HUES64 (cell line): ENCODE measurements around the gene NEUROD2.
A peak's percentile ranks its signal among the peaks of the same experiment; 100 is the strongest.

ENCODE experiments used
- H3K27ac ChIP-seq: 2 replicates; pipeline ENCODE4 v1.7.0; 2013; ENCODE audit warnings: low read depth, low read length, inconsistent platforms
- H3K27me3 ChIP-seq: 2 replicates; pipeline ENCODE4 v1.6.1; 2013; ENCODE audit warnings: mild to moderate bottlenecking, low read length; ENCODE audit not compliant: insufficient read depth
- H3K36me3 ChIP-seq: 2 replicates; pipeline ENCODE4 v1.6.1; 2013; ENCODE audit warnings: mild to moderate bottlenecking, low read length; ENCODE audit not compliant: insufficient read depth
- H3K4me1 ChIP-seq: 2 replicates; pipeline ENCODE4 v1.6.1; 2013; ENCODE audit warnings: mild to moderate bottlenecking, low read length, moderate library complexity; ENCODE audit not compliant: insufficient read depth
- H3K4me3 ChIP-seq: 2 replicates; pipeline ENCODE4 v1.5.1; 2013; ENCODE audit warnings: mild to moderate bottlenecking, low read length, moderate library complexity
- H3K9ac ChIP-seq: 2 replicates; pipeline ENCODE4 v1.6.1; 2013; ENCODE audit warnings: mild to moderate bottlenecking, low read depth, low read length
- H3K9me3 ChIP-seq: 2 replicates; pipeline ENCODE4 v1.6.1; 2013; ENCODE audit warnings: low read depth, low read length; ENCODE audit not compliant: insufficient read depth
- WGBS: fragments of 150-250, 120-280 bp; methylation state at CpG from one replicate; pipeline ENCODE4 v1.1.7; 2013; ENCODE audit warnings: missing lambda C conversion rate; 5-methylcytosine and 5-hydroxymethylcytosine counted together

The NEUROD2 gene

DNA sequence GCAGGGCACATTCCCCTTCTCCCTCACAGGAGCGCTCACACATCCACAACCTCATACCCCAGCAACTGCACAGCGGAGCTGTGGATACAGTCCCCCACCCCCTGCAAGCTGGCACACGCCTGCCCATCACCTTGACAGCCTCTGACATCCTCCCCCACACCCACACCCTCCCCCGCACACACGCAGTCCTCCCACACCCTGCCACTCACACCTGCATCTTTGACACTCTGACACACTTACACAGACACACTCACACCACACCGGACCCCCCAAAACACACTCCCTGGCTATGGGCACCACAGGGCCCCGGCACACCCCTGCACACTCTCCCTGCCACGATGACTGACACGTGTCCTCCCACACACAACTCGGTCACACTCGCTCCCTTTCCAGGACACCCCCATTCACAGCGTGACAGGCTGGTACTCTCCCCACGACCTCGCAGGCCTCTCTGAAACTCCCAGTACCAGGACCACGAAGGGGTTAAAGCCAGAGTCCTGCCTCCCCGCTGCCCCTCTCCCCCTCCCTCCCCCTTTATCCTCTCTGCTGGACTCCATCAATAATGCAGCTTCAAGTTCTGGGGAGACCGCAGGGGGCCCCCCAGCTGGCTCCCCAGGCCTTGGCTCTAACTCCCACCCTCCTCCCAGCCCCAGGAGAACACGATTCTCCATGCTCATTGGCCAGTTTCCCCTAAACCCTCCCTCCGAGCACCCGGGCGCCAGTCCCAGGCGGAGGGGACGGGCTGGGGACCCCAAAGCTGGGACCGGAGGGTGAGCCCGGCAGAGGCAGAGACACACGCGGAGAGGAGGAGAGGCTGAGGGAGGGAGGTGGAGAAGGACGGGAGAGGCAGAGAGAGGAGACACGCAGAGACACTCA is 18.7 kb upstream of the NEUROD2 start, which contains the start of gene PPP1R1B:
PPP1R1B (plus strand) TSS at position 782 of the 876 bp plus-strand sequence. CDS start 441 bp downstream, outside the sequence.
- Histone ChIP-seq H3K27ac (no peak within 1 kb of the TSS), H3K4me1 (peaks cover 22% of the 10 kb centered on the region), H3K9ac (no peak within 1 kb of the TSS), H3K27me3 (peaks cover 70% of the 10 kb centered on the region), H3K36me3 (no peaks in the 10 kb centered on the region), H3K4me3 (peak within 1 kb of the TSS; percentile 57), H3K9me3 (no peaks in the 10 kb centered on the region)
- 17% methylated on average over 29 of the region's 29 CpGs for WGBS

DNA sequence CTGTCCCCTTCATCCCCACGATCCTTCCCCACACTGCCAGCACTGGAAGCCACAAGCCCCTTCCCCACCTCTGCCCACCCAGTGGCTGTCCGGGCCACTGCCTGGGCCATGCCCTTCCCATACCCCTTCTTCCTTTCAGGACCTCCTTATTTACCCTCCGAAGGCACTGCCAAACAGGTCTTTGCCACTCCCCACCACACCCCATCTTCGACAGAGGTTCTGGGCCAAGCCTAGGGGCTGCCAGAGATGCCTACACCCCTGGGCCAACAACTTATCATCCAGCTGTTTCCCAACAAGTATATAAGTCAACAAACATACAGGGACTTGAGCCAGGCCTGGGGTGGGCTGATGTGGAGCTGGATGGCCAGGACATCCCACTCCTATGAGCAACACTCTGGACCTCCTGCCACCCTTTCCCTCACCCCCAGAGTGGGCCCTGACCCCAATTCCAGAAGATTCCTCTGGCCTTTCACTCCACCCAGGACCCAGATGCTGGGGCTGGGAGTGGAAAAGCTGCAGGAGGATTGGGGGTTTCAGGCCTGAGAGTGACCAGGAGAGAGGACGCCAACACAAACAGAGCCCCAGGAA is 17.6 kb upstream of the NEUROD2 start:
- Histone ChIP-seq H3K9ac (no peak overlapping the region), H3K9me3 (no peaks in the 10 kb centered on the region), H3K27me3 (peaks cover 77% of the 10 kb centered on the region), H3K4me1 (peaks cover 16% of the 10 kb centered on the region), H3K36me3 (no peaks in the 10 kb centered on the region), H3K27ac (no peak overlapping the region), H3K4me3 (no peak overlapping the region)
- WGBS, result 79% methylated on average over 4 of the region's 5 CpGs

DNA sequence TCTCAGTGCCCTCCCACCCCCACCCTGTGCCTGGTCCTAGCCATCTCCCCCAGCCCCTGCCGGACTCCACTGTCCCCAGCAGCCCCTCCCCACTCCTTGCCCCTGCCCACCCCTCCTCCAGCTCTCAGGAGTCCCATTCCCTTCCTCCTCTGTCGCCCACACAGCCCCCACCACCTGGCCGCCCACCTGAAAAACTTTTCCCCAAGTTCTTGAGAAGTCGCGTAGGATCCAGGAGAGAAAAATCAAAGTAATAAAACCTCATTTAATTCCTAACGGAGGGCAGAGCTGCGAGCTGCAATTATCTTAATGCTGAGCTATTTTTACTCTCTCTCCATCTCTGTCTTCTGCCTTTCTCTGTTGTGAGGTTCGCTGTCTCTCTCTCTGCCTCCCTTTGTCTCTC is 16.6 kb upstream of the NEUROD2 start:
- H3K27ac ChIP-seq, result no peak overlapping the region
- H3K4me3 ChIP-seq, result no peak overlapping the region
- no peaks in the 10 kb centered on the region for H3K36me3 ChIP-seq
- WGBS, result 66% methylated on average over 8 of the region's 8 CpGs
- H3K4me1 ChIP-seq, result peaks cover 16% of the 10 kb centered on the region
- peaks cover 81% of the 10 kb centered on the region for H3K27me3 ChIP-seq
- H3K9ac ChIP-seq, result no peak overlapping the region
- no peaks in the 10 kb centered on the region for H3K9me3 ChIP-seq

DNA sequence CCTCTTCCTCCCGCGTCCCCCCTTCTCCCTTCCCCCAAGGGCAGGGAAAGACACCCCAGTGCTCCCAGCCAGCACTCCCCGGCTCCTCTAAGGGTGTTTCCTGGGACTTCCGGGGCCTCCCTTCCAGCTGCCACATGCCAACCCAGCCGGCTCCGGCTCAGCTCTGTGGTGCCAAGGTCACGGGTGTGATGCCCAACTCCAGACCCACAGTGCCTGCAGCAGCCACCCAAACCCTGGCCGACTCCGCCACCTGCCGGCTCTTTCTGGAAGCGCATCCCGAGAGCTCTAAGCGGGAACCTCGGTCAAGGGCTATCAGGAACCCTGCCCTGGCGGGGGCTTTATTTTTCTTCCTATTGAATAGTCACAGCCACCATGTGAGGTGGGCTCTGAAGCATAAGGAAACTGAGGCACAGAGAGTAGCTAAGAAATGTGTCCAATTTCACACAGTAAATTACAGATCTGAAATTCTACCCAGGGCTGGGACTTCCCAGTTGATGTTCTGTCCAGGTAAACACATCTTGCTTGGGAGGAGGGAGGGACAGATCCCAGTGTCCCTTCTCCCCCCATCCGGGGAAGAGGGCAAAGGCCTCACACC is 15.7 kb upstream of the NEUROD2 start:
- peaks cover 7% of the 10 kb centered on the region for H3K4me1 ChIP-seq
- H3K27me3 ChIP-seq, result peaks cover 84% of the 10 kb centered on the region
- WGBS, result 10% methylated on average over 16 of the region's 16 CpGs
- H3K36me3 ChIP-seq, result no peaks in the 10 kb centered on the region
- H3K27ac ChIP-seq, result no peak overlapping the region
- no peak overlapping the region for H3K4me3 ChIP-seq
- no peak overlapping the region for H3K9ac ChIP-seq
- H3K9me3 ChIP-seq, result no peaks in the 10 kb centered on the region

DNA sequence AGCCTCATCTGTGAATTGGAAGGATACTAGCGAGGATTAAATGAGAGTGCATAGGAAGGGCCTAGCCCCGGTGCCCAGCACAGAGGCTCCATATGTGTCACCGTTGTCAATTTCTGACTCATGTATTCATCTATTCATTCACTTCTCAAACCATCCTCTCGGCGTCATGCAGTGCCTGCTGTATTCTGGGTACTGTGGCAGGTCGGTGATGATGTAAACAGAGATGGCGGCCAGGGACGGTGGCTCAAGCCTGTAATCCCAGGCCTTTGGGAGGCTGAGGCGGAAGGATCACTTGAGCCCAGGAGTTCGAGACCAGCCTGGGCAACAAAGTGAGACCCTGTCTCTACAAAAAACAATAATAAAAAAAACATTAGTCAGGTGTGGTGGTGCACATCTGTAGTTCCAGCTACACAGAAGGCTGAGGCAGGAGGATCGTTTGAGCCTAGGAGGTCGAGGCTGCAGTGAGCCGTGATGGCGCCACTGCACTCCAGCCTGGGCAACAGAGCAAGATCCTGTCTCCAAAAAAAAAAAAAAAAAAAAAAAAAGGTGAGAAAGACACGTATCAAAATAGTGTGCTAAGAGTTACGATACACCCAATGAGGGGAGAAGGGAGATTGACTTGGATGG is 14.8 kb upstream of the NEUROD2 start:
- Histone ChIP-seq H3K4me1 (no peaks in the 10 kb centered on the region; the same call in 1 of the 2 replicates), H3K27me3 (peaks cover 82% of the 10 kb centered on the region), H3K9ac (no peak overlapping the region), H3K9me3 (no peaks in the 10 kb centered on the region), H3K4me3 (no peak overlapping the region), H3K36me3 (no peaks in the 10 kb centered on the region), H3K27ac (no peak overlapping the region)
- WGBS, result 71% methylated on average over 16 of the region's 16 CpGs

- 15% methylated on average over 25 of the region's 26 CpGs for WGBS
- Histone ChIP-seq H3K36me3 (no peaks in the 10 kb centered on the region), H3K27me3 (peaks cover 82% of the 10 kb centered on the region), H3K4me3 (no peak overlapping the region), H3K9me3 (no peaks in the 10 kb centered on the region), H3K27ac (no peak overlapping the region), H3K9ac (no peak overlapping the region), H3K4me1 (no peaks in the 10 kb centered on the region; the same call in 1 of the 2 replicates)
These were observed 14.0 kb upstream of the NEUROD2 start for GRCh38 chr17:39621523-39622379.

DNA sequence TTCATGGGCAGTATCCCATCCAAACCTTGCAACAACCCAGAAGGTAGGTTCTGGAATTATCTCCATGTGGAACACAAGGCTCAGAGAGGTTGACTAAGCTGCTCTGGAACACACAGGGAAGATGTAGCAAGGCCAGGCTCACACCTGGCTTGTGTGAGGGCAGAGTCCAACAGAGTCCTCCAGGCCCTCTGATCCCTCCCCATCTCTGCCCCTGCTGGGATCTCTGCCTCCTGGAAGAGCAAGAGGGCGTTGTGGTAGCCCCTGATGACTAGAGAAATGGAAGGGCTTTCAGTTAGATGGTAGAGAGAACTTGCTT is 12.0 kb upstream of the NEUROD2 start:
- no peaks in the 10 kb centered on the region for H3K9me3 ChIP-seq
- H3K9ac ChIP-seq, result no peak overlapping the region
- no peak overlapping the region for H3K4me3 ChIP-seq
- no peaks in the 10 kb centered on the region; the same call in 1 of the 2 replicates for H3K4me1 ChIP-seq
- no peak overlapping the region for H3K27ac ChIP-seq
- no peaks in the 10 kb centered on the region for H3K36me3 ChIP-seq
- 29% methylated on average over 1 of the region's 1 CpG for WGBS
- H3K27me3 ChIP-seq, result peaks cover 82% of the 10 kb centered on the region

DNA sequence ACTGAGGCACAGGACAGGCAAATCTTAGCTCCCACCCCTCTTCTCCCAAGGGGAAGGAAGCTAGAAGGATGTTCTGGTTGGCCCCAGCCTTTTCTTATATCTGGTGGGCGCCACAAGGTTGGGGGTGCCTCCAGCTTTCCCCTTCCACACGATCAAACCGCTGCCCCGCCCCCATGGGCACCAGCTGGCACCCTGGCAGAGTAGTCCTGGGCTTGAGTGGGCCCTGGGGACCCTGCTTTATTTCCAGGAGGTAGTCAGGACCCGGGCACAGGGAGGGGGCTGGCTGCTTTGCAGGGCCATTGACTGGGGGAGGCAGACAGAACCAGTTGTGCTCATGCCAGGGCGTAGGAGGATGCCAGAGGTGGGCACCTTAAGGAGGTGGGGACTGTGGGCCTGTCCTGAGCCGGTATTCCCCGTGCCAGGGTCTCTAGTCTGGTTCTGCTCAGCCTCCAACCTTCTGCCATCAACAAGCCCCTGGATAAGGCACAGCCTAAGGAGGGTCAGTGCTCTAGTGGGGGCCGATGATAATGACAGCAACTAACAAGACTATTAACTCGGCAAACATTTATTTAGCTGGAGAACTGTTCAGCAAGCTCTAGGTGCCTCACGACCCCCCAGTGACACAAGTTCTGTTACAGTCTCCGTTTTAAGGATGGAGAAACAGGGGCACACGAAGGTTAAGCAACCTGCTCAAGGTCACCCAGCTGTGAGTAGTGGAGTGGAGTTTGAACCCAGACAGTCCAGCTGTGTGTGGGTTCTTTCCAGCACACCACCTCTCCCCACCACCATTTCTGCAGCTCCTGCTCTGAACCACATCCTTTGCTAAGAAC is 11.5 kb upstream of the NEUROD2 start:
- no peaks in the 10 kb centered on the region for H3K36me3 ChIP-seq
- 63% methylated on average over 13 of the region's 13 CpGs for WGBS
- peak overlapping the region; percentile 66; the same call in 1 of the 2 replicates for H3K4me3 ChIP-seq
- H3K4me1 ChIP-seq, result no peaks in the 10 kb centered on the region; the same call in 1 of the 2 replicates
- H3K9me3 ChIP-seq, result no peaks in the 10 kb centered on the region
- H3K27ac ChIP-seq, result no peak overlapping the region
- peaks cover 83% of the 10 kb centered on the region for H3K27me3 ChIP-seq
- no peak overlapping the region for H3K9ac ChIP-seq

DNA sequence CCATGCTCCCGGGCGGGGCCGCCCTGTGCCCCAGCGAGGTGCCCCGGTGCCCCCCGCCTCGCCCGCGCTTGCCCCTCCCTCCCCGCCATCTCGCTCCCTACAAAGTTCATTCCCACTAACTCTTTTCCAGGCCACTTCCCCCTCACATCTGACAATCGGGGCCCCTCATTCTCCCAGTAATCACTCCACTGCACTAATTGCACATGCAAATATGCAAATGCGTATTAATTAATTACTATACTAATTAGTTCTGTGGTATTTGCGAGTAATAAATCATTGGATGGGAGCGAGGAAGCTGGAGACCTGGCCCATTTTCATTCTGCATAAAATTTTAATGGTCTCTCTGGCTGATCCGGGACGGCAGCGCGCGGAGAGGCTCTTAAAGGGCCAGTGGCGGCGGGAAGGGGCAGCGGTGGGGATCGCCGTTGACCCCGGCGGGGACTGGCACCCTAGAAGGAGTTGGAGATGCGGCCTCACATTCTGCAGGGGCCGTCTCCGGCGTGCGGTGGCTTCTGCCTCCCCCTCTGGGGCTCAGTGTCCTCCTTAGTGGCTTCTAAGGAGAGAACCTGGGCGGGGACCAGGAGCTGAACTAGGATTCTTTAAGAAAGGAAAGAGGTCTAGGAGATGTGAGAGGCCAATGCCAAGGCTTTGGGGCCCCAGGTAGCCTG is 10.7 kb upstream of the NEUROD2 start:
- no peak overlapping the region for H3K27ac ChIP-seq
- H3K27me3 ChIP-seq, result peaks cover 82% of the 10 kb centered on the region
- no peak overlapping the region for H3K9ac ChIP-seq
- H3K4me1 ChIP-seq, result no peaks in the 10 kb centered on the region
- H3K9me3 ChIP-seq, result no peaks in the 10 kb centered on the region
- peak overlapping the region; percentile 66 for H3K4me3 ChIP-seq
- no peaks in the 10 kb centered on the region for H3K36me3 ChIP-seq
- 1% methylated on average over 32 of the region's 33 CpGs for WGBS
